SU-DHL-6 (cell line): Measurements from ENCODE around the gene R3HDM2.

Experiments
- H2AFZ ChIP-seq: fragments of 200-600 bp; sonication (generic); 2 replicates; pipeline ENCODE4 v1.6.1; 2014; ENCODE audit warnings: low read depth, mild to moderate bottlenecking, moderate library complexity, mixed read lengths, antibody characterized with exemption, low read length; ENCODE audit not compliant: severe bottlenecking
- H3F3A ChIP-seq: fragments of 200-600 bp; shearing (Covaris generic); 2 replicates; pipeline ENCODE4 v1.6.0; 2016; ENCODE audit warnings: antibody characterized with exemption, mild to moderate bottlenecking; ENCODE audit not compliant: insufficient read depth
- H3K27ac ChIP-seq: fragments of 200-600 bp; sonication (generic); 2 replicates; pipeline ENCODE4 v1.5.1; 2016; ENCODE audit warnings: low read depth, mild to moderate bottlenecking, low read length, moderate library complexity, mixed read lengths
- H3K27me3 ChIP-seq: fragments of 200-600 bp; sonication (generic), shearing (Covaris generic); 2 replicates; pipeline ENCODE4 v1.6.0; 2014; ENCODE audit warnings: mild to moderate bottlenecking, low read length
- H3K36me3 ChIP-seq: fragments of 200-600 bp; sonication (generic); 2 replicates; pipeline ENCODE4 v1.6.1; 2014; ENCODE audit warnings: mild to moderate bottlenecking, low read length, mixed read lengths
- H3K4me2 ChIP-seq: fragments of 300-600, 200-600 bp; shearing (Covaris generic), sonication (generic); 2 replicates; pipeline ENCODE4 v1.6.0; 2014; ENCODE audit warnings: low read length, low read depth, mild to moderate bottlenecking; ENCODE audit not compliant: poor library complexity, severe bottlenecking
- H3K4me3 ChIP-seq: fragments of 200-600 bp; sonication (generic); 2 replicates; pipeline ENCODE4 v1.5.1; 2014; ENCODE audit warnings: antibody characterized with exemption, low read length, mild to moderate bottlenecking, mixed read lengths; ENCODE audit not compliant: insufficient read depth, poor library complexity, severe bottlenecking
- H3K79me2 ChIP-seq: fragments of 200-600 bp; sonication (generic); 2 replicates; pipeline ENCODE4 v1.6.1; 2014; ENCODE audit warnings: mild to moderate bottlenecking, low read length, moderate library complexity; ENCODE audit not compliant: insufficient read depth
- H3K9ac ChIP-seq: fragments of 200-600 bp; sonication (generic); 2 replicates; pipeline ENCODE4 v1.7.0; 2014; ENCODE audit warnings: mild to moderate bottlenecking, low read length
- H3K9me2 ChIP-seq: fragments of 200-600 bp; sonication (generic); replicated peaks from 2 replicates; pipeline ENCODE4 v1.6.1; 2014; ENCODE audit warnings: low read length; ENCODE audit not compliant: insufficient read depth
- H3K9me3 ChIP-seq: fragments of 200-600 bp; sonication (generic); 2 replicates; pipeline ENCODE4 v1.6.1; 2014; ENCODE audit warnings: low read length, mixed read lengths; ENCODE audit not compliant: insufficient read depth
- H4K20me1 ChIP-seq: fragments of 200-600 bp; sonication (generic); 2 replicates; pipeline ENCODE4 v1.6.1; 2014; ENCODE audit warnings: low read depth, mild to moderate bottlenecking, antibody characterized with exemption, low read length, moderate library complexity, mixed read lengths
- EZH2phosphoT487 ChIP-seq: fragments of 200-600 bp; sonication (generic), shearing (Covaris generic); conservative IDR thresholded peaks from 2 replicates; pipeline ENCODE4 v1.6.1; 2018; ENCODE audit warnings: mild to moderate bottlenecking, antibody characterized with exemption, low read length, moderate library complexity, mixed read lengths
- TF ChIP-seq, protein P1 (sequence below): fragments of 200-600 bp; sonication (generic); IDR thresholded peaks from one replicate; pipeline ENCODE4 v1.5.1; 2017; ENCODE audit warnings: antibody characterized with exemption, mild to moderate bottlenecking, low read length, moderate library complexity; ENCODE audit not compliant: insufficient read depth, poor library complexity, severe bottlenecking

The R3HDM2 gene

DNA sequence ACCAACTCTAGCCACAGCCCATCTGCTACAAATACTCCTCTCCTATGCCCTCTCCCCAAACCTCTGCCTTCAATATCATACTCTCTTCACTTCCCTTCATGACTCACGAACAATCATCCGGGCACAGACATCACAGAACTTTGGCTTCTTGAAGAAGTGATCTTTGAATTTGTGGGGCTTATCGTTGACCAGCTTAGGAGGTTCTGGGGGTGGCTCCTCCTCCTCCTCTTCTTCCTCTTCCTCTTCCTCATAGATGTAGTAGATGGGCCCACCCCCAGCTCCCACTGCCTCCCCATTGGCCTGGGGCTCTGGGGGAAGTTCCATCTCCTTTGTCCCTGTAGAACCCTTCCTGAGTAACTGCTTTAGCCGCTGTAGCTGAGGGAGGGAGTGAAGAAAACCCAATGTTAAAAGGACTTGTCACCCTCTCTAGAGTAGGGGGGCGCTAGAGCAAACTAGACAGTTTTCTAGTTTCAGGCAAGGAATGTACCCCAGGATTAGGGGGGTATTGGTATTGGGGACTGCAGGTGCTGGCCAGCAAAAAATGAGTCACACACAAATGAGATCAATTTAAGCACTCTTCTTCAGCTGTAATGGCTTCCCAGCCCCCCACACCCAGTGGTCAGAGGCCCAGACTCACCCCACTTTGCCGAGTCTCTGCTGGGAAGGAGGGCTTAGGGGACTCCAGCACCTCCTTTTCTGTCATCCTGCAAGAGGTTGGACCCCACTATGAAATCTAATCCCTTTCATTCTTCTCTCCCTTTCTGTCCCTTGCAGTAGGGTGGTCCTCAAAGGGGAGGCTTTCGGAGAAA is 181.7 kb downstream of the R3HDM2 start:
- H3K9ac ChIP-seq: peak overlapping the region; percentile 29; the same call in 1 of the 2 replicates
- H3K79me2 ChIP-seq: no peaks in the 10 kb centered on the region
- H3F3A ChIP-seq: no peaks in the 10 kb centered on the region
- no peaks in the 10 kb centered on the region for H3K27me3 ChIP-seq
- no peak overlapping the region for H3K4me3 ChIP-seq
- TF ChIP-seq, protein P1, sequence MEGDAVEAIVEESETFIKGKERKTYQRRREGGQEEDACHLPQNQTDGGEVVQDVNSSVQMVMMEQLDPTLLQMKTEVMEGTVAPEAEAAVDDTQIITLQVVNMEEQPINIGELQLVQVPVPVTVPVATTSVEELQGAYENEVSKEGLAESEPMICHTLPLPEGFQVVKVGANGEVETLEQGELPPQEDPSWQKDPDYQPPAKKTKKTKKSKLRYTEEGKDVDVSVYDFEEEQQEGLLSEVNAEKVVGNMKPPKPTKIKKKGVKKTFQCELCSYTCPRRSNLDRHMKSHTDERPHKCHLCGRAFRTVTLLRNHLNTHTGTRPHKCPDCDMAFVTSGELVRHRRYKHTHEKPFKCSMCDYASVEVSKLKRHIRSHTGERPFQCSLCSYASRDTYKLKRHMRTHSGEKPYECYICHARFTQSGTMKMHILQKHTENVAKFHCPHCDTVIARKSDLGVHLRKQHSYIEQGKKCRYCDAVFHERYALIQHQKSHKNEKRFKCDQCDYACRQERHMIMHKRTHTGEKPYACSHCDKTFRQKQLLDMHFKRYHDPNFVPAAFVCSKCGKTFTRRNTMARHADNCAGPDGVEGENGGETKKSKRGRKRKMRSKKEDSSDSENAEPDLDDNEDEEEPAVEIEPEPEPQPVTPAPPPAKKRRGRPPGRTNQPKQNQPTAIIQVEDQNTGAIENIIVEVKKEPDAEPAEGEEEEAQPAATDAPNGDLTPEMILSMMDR: no peak
- no peak for TF ChIP-seq EZH2phosphoT487
- H3K27ac ChIP-seq: no peak overlapping the region
- no peaks in the 10 kb centered on the region; the same call in 1 of the 2 replicates for H4K20me1 ChIP-seq
- no peaks in the 10 kb centered on the region for H3K36me3 ChIP-seq
- no peaks in the 10 kb centered on the region for H3K9me3 ChIP-seq
- H3K4me2 ChIP-seq: peak overlapping the region; percentile 38
- no peak overlapping the region for H2AFZ ChIP-seq
- H3K9me2 ChIP-seq: no peaks in the 10 kb centered on the region

- Histone ChIP-seq H3K9me3 (no peaks in the 10 kb centered on the region), H4K20me1 (no peaks in the 10 kb centered on the region; the same call in 1 of the 2 replicates), H2AFZ (no peak overlapping the region), H3K36me3 (no peaks in the 10 kb centered on the region), H3K9me2 (no peaks in the 10 kb centered on the region), H3K4me2 (no peak overlapping the region), H3K9ac (no peak overlapping the region), H3K79me2 (no peaks in the 10 kb centered on the region), H3K27ac (no peak overlapping the region), H3K27me3 (no peaks in the 10 kb centered on the region), H3F3A (0 out of 2 replicates have a peak, but pooled peaks cover 3% of the 10 kb centered on the region), H3K4me3 (no peak overlapping the region)
- TF ChIP-seq, protein P1: no peak
- TF ChIP-seq EZH2phosphoT487: no peak
These were observed 183.8 kb downstream of the R3HDM2 start for GRCh38 chr12:57247041-57247440.

- Histone ChIP-seq H3K27ac (no peak overlapping the region), H3K9me3 (no peaks in the 10 kb centered on the region), H3K36me3 (no peaks in the 10 kb centered on the region), H4K20me1 (no peaks in the 10 kb centered on the region; the same call in 1 of the 2 replicates), H3K9ac (0 out of 2 replicates have a peak overlapping the region, but pooled peaks have one; percentile 92), H3F3A (peaks cover 27% of the 10 kb centered on the region), H3K27me3 (no peaks in the 10 kb centered on the region), H3K9me2 (no peaks in the 10 kb centered on the region), H3K79me2 (no peaks in the 10 kb centered on the region), H2AFZ (no peak overlapping the region), H3K4me2 (no peak overlapping the region), H3K4me3 (no peak overlapping the region)
- TF ChIP-seq, protein P1: no peak
- no peak for TF ChIP-seq EZH2phosphoT487
These were observed 186.5 kb downstream of the R3HDM2 start for GRCh38 chr12:57244312-57244696.
